H1 (cell line): ENCODE data around the gene TTC6.

ENCODE experiments used
- BCL11A ChIP-seq, 2 experiments: IDR thresholded peaks; one replicate each; pipeline ENCODE4 v1.6.1; 2011; ENCODE audit warnings: low read depth in 2 of 2, low read length in 2 of 2, mild to moderate bottlenecking in 2 of 2
- EP300 ChIP-seq, 2 experiments: IDR thresholded peaks; 1 replicate in 1 of 2; 2 replicates in 1 of 2; pipeline ENCODE4 v1.6.1; 2011 to 2012; ENCODE audit warnings: low read depth in 2 of 2, low read length in 2 of 2, mild to moderate bottlenecking in 2 of 2, borderline replicate concordance in 1 of 2, inconsistent platforms in 1 of 2, moderate library complexity in 1 of 2
- FOSL1 ChIP-seq: IDR thresholded peaks from 2 replicates; pipeline ENCODE4 v1.6.1; 2011; ENCODE audit warnings: mild to moderate bottlenecking, low read depth, low read length, moderate library complexity; ENCODE audit not compliant: insufficient read depth
- KDM5A ChIP-seq: fragments of 200-600 bp; IDR thresholded peaks from 2 replicates; pipeline ENCODE4 v1.7.1; 2012; ENCODE audit warnings: mild to moderate bottlenecking, low read length, inconsistent platforms, mixed read lengths
- POLR2A ChIP-seq, 2 experiments: IDR thresholded peaks; 1 replicate in 1 of 2; 2 replicates in 1 of 2; pipeline ENCODE4 v1.6.1; 2011; ENCODE audit warnings: low read depth in 2 of 2, low read length in 2 of 2, mild to moderate bottlenecking in 2 of 2; ENCODE audit errors: control extremely low read depth in 1 of 2
- RFX5 ChIP-seq: IDR thresholded peaks from 2 replicates; pipeline ENCODE4 v1.6.1; 2011; ENCODE audit warnings: low read depth, low read length, improper control_type of control experiment, borderline replicate concordance
- TAF1 ChIP-seq: IDR thresholded peaks from 2 replicates; pipeline ENCODE4 v1.6.1; 2011; ENCODE audit warnings: mild to moderate bottlenecking, low read depth, low read length
- TF ChIP-seq, protein P1 (sequence below), 3 experiments: IDR thresholded peaks; 1 replicate in 2 of 3; 2 replicates in 1 of 3; pipeline versions ENCODE4 v1.5.1 to v1.6.1; 2011; ENCODE audit warnings: low read length in 3 of 3, mild to moderate bottlenecking in 3 of 3, inconsistent platforms in 2 of 3, low read depth in 1 of 3, moderate library complexity in 1 of 3; ENCODE audit not compliant: insufficient read depth in 1 of 3; ENCODE audit errors: control extremely low read depth in 1 of 3
- TF ChIP-seq, protein P2 (sequence below): IDR thresholded peaks from 2 replicates; pipeline ENCODE4 v1.6.1; 2012; ENCODE audit warnings: inconsistent platforms

DNA sequence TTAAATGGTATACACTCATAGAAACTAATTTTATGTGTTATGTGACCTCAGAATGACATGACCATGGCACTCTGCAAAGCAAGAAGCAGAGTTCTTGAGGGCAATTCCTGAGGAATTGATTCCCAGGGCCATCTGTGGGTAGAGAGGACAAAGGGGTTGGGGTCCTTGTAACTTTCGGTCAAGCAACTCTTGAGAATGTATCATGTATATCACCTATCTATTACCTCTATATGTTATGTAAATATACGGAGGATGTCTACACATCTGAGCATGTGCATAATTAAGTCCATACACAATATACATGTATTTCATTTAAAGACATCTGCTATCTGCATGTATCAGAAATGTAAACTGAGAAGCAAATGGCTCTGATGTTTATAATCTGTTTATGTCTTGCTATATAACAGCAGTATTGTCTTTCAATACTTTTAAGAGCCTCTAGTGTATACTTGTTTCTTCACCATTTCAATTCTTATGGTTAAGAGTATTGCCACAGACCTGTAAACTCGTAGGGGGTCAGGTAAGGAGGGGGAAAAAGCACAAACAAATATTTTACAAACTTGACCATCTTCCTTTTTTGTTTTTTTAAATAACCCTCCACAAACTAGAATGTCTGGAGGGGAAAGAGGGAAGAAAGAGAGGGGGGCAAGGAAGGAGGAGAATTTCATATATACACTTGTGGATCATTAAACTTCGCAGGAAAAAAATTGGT lies 4.8 kb upstream of the TTC6 start:
- TF ChIP-seq, protein P1, sequence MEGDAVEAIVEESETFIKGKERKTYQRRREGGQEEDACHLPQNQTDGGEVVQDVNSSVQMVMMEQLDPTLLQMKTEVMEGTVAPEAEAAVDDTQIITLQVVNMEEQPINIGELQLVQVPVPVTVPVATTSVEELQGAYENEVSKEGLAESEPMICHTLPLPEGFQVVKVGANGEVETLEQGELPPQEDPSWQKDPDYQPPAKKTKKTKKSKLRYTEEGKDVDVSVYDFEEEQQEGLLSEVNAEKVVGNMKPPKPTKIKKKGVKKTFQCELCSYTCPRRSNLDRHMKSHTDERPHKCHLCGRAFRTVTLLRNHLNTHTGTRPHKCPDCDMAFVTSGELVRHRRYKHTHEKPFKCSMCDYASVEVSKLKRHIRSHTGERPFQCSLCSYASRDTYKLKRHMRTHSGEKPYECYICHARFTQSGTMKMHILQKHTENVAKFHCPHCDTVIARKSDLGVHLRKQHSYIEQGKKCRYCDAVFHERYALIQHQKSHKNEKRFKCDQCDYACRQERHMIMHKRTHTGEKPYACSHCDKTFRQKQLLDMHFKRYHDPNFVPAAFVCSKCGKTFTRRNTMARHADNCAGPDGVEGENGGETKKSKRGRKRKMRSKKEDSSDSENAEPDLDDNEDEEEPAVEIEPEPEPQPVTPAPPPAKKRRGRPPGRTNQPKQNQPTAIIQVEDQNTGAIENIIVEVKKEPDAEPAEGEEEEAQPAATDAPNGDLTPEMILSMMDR (IDR thresholded peaks at IDR 0.05; ENCODE audit: control extremely low read depth in 1 of 3, insufficient read depth in 1 of 3, low read depth in 1 of 3, low read length in 3 of 3), result no peak
- TF ChIP-seq EP300 (IDR thresholded peaks at IDR 0.05; ENCODE audit: borderline replicate concordance in 1 of 2, low read depth in 2 of 2, low read length in 2 of 2), result no peak
- no peak for TF ChIP-seq FOSL1
- no peak for TF ChIP-seq KDM5A
- TF ChIP-seq BCL11A (IDR thresholded peaks at IDR 0.05; ENCODE audit: low read depth in 2 of 2, low read length in 2 of 2), result no peak
- TF ChIP-seq TAF1, result no peak
- no peak for TF ChIP-seq RFX5
- no peak for TF ChIP-seq POLR2A (IDR thresholded peaks at IDR 0.05; ENCODE audit: control extremely low read depth in 1 of 2, low read depth in 2 of 2, low read length in 2 of 2)
- TF ChIP-seq, protein P2, sequence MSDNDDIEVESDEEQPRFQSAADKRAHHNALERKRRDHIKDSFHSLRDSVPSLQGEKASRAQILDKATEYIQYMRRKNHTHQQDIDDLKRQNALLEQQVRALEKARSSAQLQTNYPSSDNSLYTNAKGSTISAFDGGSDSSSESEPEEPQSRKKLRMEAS, result no peak
